Endothelial cell of umbilical vein (primary cell): Measurements from ENCODE around the gene WDR6.

Experiments
- CTCF ChIP-seq, 2 donors: IDR thresholded peaks; 1 replicate in 1 of 2; 2 replicates in 1 of 2; pipeline ENCODE4 v1.5.1; 2011; ENCODE audit warnings: low read length in 2 of 2, mild to moderate bottlenecking in 2 of 2, moderate library complexity in 2 of 2, control low read depth in 1 of 2, inconsistent platforms in 1 of 2, low read depth in 1 of 2; ENCODE audit not compliant: insufficient read depth in 1 of 2; ENCODE audit errors: extremely low read depth in 1 of 2
- EZH2 ChIP-seq: IDR thresholded peaks from 2 replicates; pipeline ENCODE4 v1.6.1; 2012; ENCODE audit warnings: borderline replicate concordance, low read depth, mild to moderate bottlenecking, moderate library complexity, low read length, inconsistent platforms; ENCODE audit not compliant: severe bottlenecking
- JUN ChIP-seq: IDR thresholded peaks from 2 replicates; pipeline ENCODE4 v1.6.1; 2011; ENCODE audit warnings: borderline replicate concordance, low read depth; ENCODE audit not compliant: insufficient read length, insufficient read depth
- MAX ChIP-seq: IDR thresholded peaks from 2 replicates; pipeline ENCODE4 v1.6.1; 2011; ENCODE audit not compliant: insufficient read depth, insufficient read length
- POLR2A ChIP-seq: IDR thresholded peaks from 2 replicates; pipeline ENCODE4 v1.6.1; 2012; ENCODE audit warnings: low read depth, mild to moderate bottlenecking, control low read depth, low read length

GRCh38 chr3:49025005-49025792 lies 18.0 kb downstream of the WDR6 start:
- TF ChIP-seq POLR2A, result no peak
- no peak for TF ChIP-seq CTCF (IDR thresholded peaks at IDR 0.05; ENCODE audit: extremely low read depth in 1 of 2, insufficient read depth in 1 of 2, low read depth in 1 of 2, low read length in 2 of 2)
- TF ChIP-seq MAX, result no peak
- TF ChIP-seq EZH2, result no peak
- no peak for TF ChIP-seq JUN
